Mesenteric fat pad (tissue), 1 donor: ENCODE measurements around the gene MACC1. TPM values are rescaled to one million over a fixed set of nuclear protein-coding genes. Genes with fewer than 3 reads are reported as not detected.

Experiments used
- DNase-seq: peaks from one replicate; pipeline ENCODE4 v3.0.0-alpha.2; 2020; ENCODE audit warnings: low spot score
- total RNA-seq: library from RNA; stranded (reverse); fragmentation: NEBNext Ultra II Directional; extraction: Animal tissue kit (Norgen Biotek cat#: 25700); gene quantifications from one replicate; pipeline ENCODE4 v1.2.1, GENCODE V29; 2021
- donor health status: DM: yes; HTN: yes; CAD: no.

The MACC1 gene
- total RNA-seq, 1 donor from 2014 or later = 7.4 TPM

- DNase-seq = no peak
Measured at GRCh38 chr7:20176578-20177242, 40.5 kb downstream of the MACC1 start.

GRCh38 chr7:20173828-20174227, 43.4 kb downstream of the MACC1 start:
- no peak for DNase-seq

- DNase-seq = no peak
Measured at GRCh38 chr7:20172736-20173334, 44.3 kb downstream of the MACC1 start.

GRCh38 chr7:20170633-20171032, 46.6 kb downstream of the MACC1 start:
- DNase-seq = no peak

- no peak for DNase-seq
Measured at GRCh38 chr7:20165146-20165510, 52.1 kb downstream of the MACC1 start.

GRCh38 chr7:20164425-20165145, 52.6 kb downstream of the MACC1 start:
- DNase-seq = no peak

GRCh38 chr7:20162665-20163064, 54.5 kb downstream of the MACC1 start:
- no peak for DNase-seq

- DNase-seq = no peak
Measured at GRCh38 chr7:20159226-20159747, 57.9 kb downstream of the MACC1 start.

- DNase-seq = no peak
Measured at GRCh38 chr7:20158684-20159083, 58.5 kb downstream of the MACC1 start.

- no peak for DNase-seq
Measured at GRCh38 chr7:20157456-20157855, 59.7 kb downstream of the MACC1 start.

GRCh38 chr7:20153999-20154398, 63.2 kb downstream of the MACC1 start:
- no peak for DNase-seq

- no peak for DNase-seq
Measured at GRCh38 chr7:20153567-20153966, 63.6 kb downstream of the MACC1 start.

- no peak for DNase-seq
Measured at GRCh38 chr7:20152511-20152910, 64.7 kb downstream of the MACC1 start.

- DNase-seq = no peak
Measured at GRCh38 chr7:20151708-20152456, 65.3 kb downstream of the MACC1 start.

- DNase-seq = no peak
Measured at GRCh38 chr7:20146451-20146850, 70.7 kb downstream of the MACC1 start.

GRCh38 chr7:20144801-20145200, 72.4 kb downstream of the MACC1 start:
- no peak for DNase-seq

GRCh38 chr7:20141666-20142065, 75.5 kb downstream of the MACC1 start:
- no peak for DNase-seq

GRCh38 chr7:20141002-20141345, 76.2 kb downstream of the MACC1 start:
- DNase-seq = no peak

- no peak for DNase-seq
Measured at GRCh38 chr7:20140291-20141001, 76.7 kb downstream of the MACC1 start.

GRCh38 chr7:20136647-20137046, 80.5 kb downstream of the MACC1 start:
- DNase-seq = no peak

- no peak for DNase-seq
Measured at GRCh38 chr7:20133803-20134202, 83.4 kb downstream of the MACC1 start.
